DMS 273 (cell line): ENCODE results near the gene SGMS1.
"Not testable (repeated sequence)": the region's sequence is repeated elsewhere in the genome, so short reads cannot be mapped to it uniquely, and the experiment has no call there.

ENCODE experiments used
- DNase-seq: peaks from one replicate; lab custom pipeline; 2025; ENCODE audit not compliant: unreplicated experiment; lab: John Stamatoyannopoulos, UW

The SGMS1 gene

DNA sequence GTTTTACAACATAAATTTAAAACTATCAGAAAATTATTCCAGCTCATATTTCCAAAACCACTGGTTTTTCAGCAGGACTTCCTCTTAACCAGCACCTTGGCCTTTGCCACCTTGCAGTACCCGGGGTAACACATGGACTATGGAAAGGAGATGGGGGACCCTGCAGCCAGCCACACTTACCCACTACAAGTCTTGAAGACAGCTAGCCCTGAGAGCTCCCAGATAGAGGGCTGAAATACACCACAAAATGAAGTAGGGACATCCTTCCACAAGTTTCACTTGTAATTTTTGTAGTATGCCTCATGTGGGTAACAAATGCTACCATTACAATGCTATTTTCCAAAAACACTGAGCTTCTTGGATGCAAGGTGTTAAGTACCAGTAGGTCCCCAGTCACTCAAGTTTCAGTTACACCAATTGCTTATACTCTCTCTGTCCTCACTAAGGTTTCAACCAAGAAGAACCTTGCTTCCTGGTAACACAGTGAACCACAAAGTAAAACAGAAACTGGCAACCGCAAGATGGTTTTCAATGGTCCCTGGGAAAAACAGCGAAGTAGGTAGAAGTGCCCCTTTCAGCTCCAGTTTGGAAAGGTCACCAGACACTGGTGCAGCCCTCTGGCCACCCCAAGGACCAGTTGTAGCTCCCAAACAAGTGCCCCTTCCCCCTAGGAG lies 110.9 kb downstream of the SGMS1 start:
- DNase-seq: no peak

DNA sequence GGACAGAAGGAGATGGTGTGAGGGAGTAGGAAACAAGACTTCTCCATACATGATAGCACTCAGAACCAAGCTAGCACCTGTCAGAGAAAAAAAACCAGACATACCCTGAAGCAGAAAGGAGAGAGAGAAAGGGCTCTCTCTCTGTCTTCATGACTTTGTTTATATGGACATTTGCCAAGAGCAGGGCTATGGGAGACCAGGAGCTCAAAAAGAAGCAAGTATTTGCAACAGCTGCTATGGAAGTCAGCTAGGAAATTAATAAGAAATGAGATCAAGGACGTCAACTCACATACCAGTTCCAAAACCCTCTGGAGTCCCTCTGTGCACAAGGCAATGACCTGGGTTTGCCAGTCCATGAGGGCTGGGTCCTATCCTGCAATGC lies 111.6 kb downstream of the SGMS1 start:
- DNase-seq: no peak

DNA sequence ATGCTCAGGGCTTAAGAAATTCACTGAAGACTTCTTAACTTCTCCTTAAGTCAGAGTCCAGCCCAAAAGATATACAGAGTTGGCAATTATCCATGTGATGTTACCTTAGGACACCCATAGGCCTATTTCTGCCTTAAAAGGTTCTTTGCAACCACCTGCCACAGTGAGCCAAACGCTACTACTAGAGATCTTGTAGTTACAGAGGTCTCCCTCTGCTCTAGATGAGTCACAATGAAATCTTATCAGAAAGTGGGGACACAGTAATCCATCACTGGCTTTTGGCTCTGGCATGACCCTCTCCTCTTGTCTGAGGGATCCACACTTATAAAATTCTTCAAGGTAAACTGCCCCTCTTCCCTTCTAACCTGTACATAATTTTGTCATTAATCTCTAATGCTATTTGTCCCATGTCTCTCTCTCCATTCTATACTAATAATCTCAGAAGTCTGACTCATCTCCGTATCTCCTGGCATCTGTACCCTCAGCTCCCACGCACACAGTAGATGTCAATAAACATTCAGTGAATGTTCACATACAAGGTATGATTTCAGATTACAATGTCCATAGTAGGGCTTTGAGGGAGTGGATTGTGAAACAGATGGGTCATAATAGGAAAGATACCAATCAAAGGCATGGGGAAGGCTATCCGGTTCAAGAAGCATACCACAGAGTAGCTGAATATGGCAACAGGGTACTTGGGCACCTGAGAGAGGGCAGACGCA lies 112.1 kb downstream of the SGMS1 start:
- DNase-seq: no peak

DNA sequence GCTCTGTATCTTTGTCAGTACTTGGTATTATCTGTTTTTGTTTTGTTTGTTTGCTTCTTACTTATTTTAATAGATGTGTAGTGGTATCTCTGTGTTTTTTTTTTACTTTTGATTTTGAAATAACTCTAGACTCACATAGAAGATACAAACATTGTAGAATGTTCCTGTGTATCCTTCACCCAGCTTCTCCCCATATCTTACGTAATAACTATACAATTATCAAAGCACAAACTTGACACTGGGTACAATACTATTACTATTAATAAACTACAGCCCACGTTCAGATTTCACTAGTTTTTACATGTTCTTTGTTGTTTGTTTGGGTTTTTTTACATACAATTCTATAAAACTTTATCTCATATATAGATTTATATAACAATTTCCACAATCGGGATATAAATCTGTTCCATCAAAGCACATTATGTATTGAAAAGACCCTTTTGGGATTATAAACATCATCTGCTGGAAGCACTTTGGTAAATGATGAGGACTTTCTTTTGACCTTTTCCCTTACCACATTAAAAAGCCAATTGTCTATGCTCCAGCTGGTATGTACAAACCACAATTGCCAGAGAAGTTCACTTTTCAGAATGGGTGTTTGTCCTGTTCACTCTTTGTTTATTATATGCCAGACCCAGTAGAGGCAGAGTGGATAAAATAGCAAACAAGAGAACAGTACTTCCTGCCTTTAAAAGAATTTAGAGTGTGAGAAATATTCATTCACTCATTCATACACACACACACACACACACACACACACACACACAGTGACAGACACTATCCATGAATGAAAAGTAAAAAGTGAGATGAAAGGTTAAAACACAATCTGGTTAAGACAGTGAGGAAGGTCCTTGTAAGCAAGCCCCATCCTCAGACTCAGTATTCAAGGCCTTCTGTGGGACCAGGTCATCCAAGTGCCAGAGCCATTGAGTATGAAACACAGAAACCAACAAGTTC lies 113.0 kb downstream of the SGMS1 start:
- DNase-seq: no peak

DNA sequence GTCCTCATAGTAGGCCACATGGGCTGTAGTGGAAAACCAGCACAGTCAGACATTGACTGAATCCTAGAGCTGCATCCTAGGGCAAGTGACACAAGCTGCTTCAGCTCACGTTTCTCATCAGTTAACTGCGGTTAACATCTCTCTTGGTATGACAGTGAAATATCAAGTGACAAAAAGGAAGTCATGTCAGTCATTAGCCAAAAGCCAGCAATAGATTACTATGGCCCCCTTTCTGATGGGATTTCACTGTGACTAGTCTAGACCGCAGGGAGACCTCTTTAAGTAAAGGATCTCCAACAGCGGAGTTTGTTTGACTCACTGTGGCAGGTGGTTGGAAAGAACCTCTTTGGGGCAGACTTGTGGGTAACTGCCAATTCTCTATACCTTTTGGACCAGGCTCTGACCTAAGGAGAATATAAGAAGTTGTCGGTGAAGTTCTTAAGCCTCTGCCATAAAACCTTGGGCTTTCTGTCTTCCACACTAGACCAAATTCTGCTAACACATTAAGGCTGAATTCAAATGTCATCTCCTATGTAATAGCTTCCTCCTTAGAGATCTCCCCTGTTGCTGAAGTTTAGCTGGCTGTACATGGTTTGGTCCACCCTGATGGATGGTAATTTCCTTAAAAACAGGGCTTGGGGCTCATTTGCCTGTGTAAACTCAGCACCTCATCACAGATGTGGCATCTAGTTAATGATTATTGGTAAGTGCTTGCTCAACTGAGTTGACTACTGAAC lies 115.3 kb downstream of the SGMS1 start:
- DNase-seq: no peak

DNA sequence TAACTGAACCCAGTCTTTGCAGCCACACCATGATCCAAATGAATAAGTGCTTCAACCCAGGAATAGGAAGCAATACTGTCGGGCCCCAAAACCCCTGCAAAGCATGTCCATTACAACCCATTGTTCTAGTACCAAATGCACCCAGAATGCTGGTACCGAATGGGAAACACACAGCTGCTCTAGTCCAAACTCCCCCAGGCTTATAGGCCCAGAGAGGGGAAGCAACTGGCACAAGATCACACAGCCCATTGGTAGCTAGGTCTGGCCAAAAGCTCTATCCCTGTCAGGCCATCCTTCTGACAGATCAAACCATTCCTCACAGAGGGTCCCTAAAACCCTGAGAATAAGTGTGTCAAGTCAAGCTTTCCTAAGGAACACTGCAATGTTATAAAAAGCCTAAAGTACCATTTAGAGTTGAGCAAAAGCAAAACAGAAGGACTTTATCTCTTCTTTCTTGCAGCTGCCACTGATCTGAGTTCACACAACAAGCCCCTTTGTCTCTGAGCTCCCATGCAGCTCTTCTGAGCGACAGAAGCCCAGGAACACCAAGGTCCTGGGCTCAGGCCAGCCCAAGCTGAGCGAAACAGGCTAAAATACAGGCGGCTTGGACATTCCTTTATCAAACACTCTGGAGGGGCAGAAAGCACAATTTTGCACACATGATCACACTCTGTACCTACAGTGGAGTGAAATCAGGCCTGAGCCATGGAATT lies 116.7 kb downstream of the SGMS1 start:
- no peak for DNase-seq

DNA sequence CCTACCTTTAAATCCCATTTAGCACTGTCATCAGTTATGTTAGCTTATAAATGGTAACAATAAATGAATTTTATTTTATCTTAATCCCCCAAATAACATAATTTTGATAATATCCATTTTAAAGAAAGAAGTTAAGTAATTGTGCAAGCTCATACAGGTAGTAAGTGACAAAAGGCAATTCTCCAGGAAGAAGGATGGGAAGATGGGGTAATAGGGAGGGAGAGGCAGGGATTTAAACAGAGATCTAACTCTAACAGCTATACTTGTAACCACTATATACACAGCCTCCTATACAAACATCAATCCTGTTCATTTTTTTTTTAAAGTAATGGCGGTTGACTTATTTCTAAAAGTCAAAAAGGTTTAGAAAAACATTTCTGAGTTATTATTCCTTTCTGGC lies 119.4 kb downstream of the SGMS1 start:
- no peak for DNase-seq

DNA sequence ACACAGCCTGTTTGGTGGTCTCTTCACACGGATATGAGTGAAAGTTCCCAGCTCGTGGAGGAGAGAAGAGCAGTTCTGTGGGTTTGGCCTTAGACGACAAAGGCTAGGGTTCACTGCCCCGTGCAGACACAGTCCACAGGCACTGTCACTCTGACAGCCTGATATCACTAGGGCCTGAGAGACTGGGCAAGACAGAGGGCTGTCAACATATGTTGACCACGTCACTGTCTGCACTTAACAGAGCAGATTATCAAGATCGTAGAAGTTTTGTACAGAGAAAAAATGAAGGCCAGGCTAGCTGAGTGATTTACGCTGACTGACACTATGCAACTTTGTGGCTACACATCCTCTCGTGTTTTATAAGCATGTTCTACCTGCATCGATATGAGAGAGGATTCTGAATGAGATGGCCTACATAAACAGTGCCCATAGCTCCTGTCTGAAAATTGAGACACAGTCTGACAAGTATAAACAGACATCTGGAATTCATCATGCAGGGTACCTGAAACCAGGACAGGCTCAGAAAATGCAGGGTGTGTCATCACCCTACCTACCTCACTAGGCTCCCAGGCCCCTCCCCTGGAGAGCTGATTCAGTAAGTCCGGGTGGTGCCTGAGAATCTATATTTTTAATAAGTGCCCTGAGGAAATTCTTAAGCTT lies 120.0 kb downstream of the SGMS1 start:
- DNase-seq: no peak

DNA sequence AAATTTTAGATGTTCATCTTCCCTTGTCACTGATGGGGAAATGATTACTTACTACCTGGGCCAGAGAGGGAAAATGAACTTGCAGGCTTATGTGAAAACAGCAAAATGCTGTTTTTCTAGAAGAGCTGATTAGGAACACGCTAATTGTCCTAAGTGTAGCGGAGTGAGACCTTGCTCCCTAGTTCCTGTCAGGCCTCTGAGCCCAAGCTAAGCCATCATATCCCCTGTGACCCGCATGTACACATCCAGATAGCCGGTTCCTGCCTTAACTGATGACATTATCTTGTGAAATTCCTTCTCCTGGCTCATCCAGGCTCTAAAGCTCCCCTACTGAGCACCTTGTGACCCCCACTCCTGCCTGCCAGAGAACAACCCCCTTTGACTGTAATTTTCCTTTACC lies 120.6 kb downstream of the SGMS1 start:
- DNase-seq: not testable (repeated sequence)

DNA sequence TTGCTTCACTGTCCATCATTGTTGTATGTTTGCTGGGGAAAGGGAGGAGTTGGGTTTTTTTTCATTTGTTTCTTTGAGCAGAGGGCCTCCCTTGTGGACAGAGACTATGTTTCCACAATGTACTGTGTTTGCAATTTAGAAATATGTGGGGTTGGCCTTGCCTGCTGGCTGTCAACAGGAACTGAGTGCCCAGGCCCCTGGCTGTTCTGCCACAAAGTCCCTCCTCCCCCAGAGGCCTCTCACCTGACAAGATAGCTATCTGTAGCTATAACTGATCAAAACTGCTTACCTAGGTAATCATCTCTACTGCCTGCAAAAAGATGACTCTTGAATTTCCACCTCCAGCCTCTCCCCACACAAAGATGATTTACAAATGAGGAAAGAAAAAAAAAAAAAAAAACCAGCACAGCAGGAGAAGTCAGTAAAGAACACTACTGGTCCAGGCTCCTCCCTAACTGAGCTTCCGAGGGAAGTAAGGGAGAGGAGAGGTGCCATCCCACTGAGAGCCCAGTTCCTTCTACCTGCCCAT lies 121.8 kb downstream of the SGMS1 start:
- DNase-seq: no peak

DNA sequence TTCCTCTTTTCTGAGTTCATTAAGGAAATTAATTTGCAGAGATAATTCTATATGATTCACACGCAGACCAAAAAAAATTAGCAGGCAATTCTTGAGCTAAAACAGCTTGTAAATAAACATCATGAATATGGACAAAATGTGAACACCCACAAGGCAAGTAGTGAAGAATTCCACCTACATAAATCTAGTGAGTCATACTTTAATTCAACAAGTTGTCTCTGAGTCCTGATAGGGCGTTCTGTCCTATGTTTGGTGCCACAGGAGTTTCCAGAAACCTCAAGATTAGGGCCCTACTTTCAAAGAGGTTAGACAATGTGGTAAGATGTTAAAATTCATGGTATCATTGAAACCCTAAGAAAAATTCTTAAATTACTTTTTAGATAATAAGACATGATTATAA lies 122.3 kb downstream of the SGMS1 start:
- no peak for DNase-seq

DNA sequence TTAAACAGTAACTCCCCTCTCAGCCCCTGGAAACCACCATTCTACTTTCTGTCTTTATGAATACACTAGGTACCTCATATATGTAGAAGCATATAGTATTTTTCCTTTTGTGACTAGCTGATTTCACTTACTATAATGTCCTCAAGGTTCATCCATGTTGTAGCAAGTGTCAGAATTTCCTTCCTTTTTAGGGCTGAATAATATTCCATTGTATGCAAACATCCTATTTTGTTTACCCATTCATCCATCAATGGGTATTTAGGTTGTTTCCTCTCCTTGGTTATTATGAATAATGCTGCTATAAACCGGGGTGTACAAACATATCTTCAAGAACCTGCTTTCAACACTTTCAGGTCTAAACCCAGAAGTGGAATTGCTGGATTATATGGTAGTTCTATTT lies 125.3 kb downstream of the SGMS1 start:
- DNase-seq: no peak

DNA sequence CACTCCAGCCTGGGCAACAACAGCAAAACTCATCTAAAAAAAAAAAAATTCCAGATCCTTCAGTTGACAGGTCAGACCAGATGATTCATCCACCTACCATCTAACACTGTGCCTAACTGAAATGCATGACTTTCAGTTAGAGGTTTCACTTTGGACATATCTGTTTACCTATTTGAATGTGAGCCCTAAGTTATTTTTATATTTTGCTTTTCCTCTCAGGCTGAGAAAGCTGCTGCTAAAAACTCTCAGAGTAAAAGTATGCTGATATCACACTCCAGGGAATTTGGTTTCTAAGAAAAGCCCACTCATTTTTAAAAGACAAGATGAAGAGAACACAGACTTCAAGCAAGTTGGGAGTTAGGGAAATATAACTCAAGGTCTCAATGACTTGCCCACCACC lies 126.0 kb downstream of the SGMS1 start:
- DNase-seq: no peak

DNA sequence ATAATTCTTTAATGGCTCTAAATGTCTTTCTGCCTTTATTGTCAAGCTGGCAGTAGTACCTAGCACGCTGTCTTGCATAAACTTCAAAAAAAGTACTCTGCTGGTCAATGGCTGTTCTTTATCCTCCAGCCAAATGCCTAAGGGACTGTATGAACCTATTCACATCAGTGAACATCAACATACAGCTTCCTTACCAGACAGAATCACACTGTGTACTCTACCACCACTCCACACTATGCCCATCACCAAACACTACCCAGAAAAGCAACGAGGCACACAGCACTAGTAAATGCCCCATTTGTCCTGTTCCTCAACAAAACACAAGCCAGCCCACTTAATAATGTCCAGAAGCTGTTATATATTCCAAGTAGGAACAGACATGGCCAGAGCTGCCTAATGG lies 127.5 kb downstream of the SGMS1 start:
- DNase-seq: no peak

DNA sequence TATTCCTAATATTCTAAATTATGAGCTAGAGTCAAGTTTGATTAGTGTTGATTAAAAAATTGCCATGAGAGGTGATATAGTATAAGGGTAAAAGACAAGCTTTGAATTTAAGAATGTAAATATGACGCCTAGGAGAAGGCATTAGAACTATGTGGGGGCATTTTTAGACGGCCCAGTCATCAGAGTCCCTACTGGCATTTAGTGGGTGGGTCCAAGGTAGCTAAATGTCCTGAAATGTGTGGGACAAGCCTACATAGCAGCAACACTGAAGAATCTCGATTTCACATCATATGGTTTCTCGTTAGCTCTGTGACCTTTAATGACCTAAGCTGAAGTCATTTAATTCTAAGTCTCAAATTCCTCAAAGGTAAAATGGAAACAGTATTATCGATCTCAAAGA lies 133.5 kb downstream of the SGMS1 start:
- DNase-seq: no peak

DNA sequence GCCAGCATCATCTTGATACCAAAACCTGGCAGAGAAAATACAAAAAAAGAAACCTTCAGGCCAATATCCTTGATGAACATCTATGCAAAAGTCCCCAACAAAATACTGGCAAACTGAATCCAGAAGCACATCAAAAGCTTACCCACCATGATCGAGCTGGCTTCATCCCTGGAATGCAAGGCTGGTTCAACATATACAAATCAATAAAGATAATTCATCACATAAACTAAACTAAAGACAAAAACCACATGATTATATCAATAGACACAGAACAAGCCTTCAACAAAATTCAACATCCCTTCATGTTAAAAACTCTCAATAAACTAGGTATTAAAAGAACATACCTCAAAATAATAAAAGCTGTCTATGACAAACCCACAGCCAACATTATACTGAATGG lies 139.2 kb downstream of the SGMS1 start:
- DNase-seq: not testable (repeated sequence)

DNA sequence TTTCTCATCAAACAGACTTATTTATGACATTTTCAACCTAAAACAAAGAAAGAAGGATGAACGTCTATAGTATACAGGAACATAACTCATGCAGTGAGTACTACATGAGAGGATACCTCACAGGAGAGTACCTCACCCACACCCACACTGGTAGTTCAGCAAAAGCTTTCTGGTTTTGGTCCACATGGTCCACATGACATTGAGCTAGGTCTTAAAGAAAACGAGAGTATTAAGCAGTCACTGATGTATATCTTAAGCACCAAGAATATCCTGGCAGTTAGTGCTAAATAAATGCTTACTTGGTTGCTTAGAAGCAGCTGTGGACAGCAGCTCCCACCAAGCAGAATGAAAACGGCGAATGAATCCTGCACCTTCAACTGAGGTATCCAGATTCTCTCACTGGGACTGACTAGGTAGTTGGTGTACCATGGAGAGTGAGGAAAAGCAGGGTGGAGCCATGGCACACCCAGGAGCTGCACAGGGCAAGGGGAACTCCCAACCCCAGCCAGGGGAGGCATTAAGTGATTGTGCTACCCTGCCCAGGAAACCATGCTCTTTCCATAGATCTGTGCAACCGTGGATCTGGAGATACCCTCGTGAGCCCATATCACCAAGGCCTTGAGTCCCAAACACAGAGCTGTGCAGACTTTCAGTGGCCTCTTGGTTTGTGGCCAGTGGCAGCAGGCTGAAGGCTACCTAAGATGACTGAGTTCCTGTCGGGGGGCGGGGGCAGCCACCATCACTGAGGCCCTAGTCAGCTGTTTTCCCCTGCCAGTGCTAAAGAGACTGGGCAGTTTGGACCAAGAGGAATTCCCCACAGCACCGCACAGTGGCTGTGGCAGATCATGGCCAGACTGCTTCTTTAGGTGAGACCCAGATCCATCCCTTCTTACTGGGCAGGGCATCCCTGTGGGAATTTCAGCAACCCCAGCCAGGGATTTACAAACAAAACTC lies 143.4 kb downstream of the SGMS1 start:
- DNase-seq: no peak
